ENCODE data around the gene SNAPIN. TPM values are rescaled to one million over a fixed set of nuclear protein-coding genes. Genes with fewer than 3 reads are reported as not detected.

Gene SNAPIN
- polyA plus RNA-seq, 3 donors, result 30.7 to 141 (median 135) TPM

GRCh38 chr1:153609585-153609907 is 49.0 kb upstream of the SNAPIN start:
- Histone ChIP-seq H4K20me1 (ENCODE audit: insufficient read depth, low read length) (no peaks in the 10 kb centered on the region), H3K9ac (ENCODE audit: insufficient read depth, low read length, poor library complexity, severe bottlenecking) (no peak overlapping the region), H3K27ac (ENCODE audit: low read depth in 1 of 2, low read length in 2 of 2) (no peak overlapping the region), H3K79me2 (ENCODE audit: insufficient read depth, low read length) (no peaks in the 10 kb centered on the region), H3K36me3 (replicated peaks in 1 of 2; ENCODE audit: control insufficient read depth in 1 of 2, insufficient read depth in 2 of 2, low read length in 2 of 2) (no peaks in the 10 kb centered on the region), H2AFZ (ENCODE audit: insufficient read depth, low read depth, low read length, poor library complexity, severe bottlenecking) (no peak overlapping the region), H3K4me3 (replicated peaks in 1 of 3; ENCODE audit: low read depth in 2 of 3, low read length in 3 of 3) (no peak overlapping the region), H3K9me3 (replicated peaks in 1 of 2; ENCODE audit: control insufficient read depth in 1 of 2, insufficient read depth in 1 of 2, low read length in 2 of 2) (no peaks in the 10 kb centered on the region), H3K4me1 (ENCODE audit: control insufficient read depth in 1 of 2, insufficient read depth in 2 of 2, low read length in 2 of 2) (peaks cover 19 to 27% of the 10 kb centered on the region in 2 donors), H3K4me2 (replicated peaks; ENCODE audit: extremely low read depth, low read length, poor library complexity, severe bottlenecking) (no peak overlapping the region), H3K27me3 (ENCODE audit: control insufficient read depth in 2 of 2, insufficient read depth in 2 of 2, low read length in 2 of 2) (no peaks in the 10 kb centered on the region)
- H3K4me1 Mint-ChIP-seq, result peaks cover 31% of the 10 kb centered on the region
- H3K27ac Mint-ChIP-seq, result peak overlapping the region in 3 of 7 donors; percentile 12 to 60 (median 52)
- no peaks in the 10 kb centered on the region for H3K36me3 Mint-ChIP-seq
- H3K4me3 Mint-ChIP-seq, result no peak overlapping the region
- 79% methylated on average over 3 of the region's 6 CpGs for WGBS (ENCODE audit: insufficient coverage)
- intact Hi-C loops (cut with micrococcal nuclease), result no loop called here
- DNase-seq, result no peak
- H3K27me3 Mint-ChIP-seq (ENCODE audit: low read depth in 3 of 3), result peaks cover 2 to 3% (median 2%) of the 10 kb centered on the region in 3 donors
- no peak for TF ChIP-seq CTCF (IDR thresholded peaks at IDR 0.05)
- H3K9me3 Mint-ChIP-seq, result peaks cover 0 to 6% (median 0%) of the 10 kb centered on the region in 7 donors

- H3K27ac ChIP-seq (ENCODE audit: low read depth in 1 of 2, low read length in 2 of 2), result no peak overlapping the region
- Mint-ChIP-seq H3K9me3 (peaks cover 0 to 4% (median 0%) of the 10 kb centered on the region in 7 donors), H3K27ac (peak overlapping the region in 4 of 7 donors; percentile 12 to 75 (median 42)), H3K36me3 (no peaks in the 10 kb centered on the region), H3K27me3 (ENCODE audit: low read depth in 3 of 3) (peaks cover 2 to 3% (median 2%) of the 10 kb centered on the region in 3 donors), H3K4me1 (peaks cover 31% of the 10 kb centered on the region), H3K4me3 (peak overlapping the region in 1 of 2 donors; percentile 30)
- no peak overlapping the region for H3K4me2 ChIP-seq (replicated peaks; ENCODE audit: extremely low read depth, low read length, poor library complexity, severe bottlenecking)
- no peaks in the 10 kb centered on the region for H4K20me1 ChIP-seq (ENCODE audit: insufficient read depth, low read length)
- no peaks in the 10 kb centered on the region for H3K9me3 ChIP-seq (replicated peaks in 1 of 2; ENCODE audit: control insufficient read depth in 1 of 2, insufficient read depth in 1 of 2, low read length in 2 of 2)
- no peaks in the 10 kb centered on the region for H3K79me2 ChIP-seq (ENCODE audit: insufficient read depth, low read length)
- no CpG with 5 or more reads among the region's 4 CpGs for WGBS (ENCODE audit: insufficient coverage)
- peak overlapping the region in 1 of 3 experiments; percentile 13 for H3K4me3 ChIP-seq (replicated peaks in 1 of 3; ENCODE audit: low read depth in 2 of 3, low read length in 3 of 3)
- no peaks in the 10 kb centered on the region for H3K36me3 ChIP-seq (replicated peaks in 1 of 2; ENCODE audit: control insufficient read depth in 1 of 2, insufficient read depth in 2 of 2, low read length in 2 of 2)
- intact Hi-C loops (cut with micrococcal nuclease), result no loop called here
- no peaks in the 10 kb centered on the region for H3K27me3 ChIP-seq (ENCODE audit: control insufficient read depth in 2 of 2, insufficient read depth in 2 of 2, low read length in 2 of 2)
- H2AFZ ChIP-seq (ENCODE audit: insufficient read depth, low read depth, low read length, poor library complexity, severe bottlenecking), result no peak overlapping the region
- H3K4me1 ChIP-seq (ENCODE audit: control insufficient read depth in 1 of 2, insufficient read depth in 2 of 2, low read length in 2 of 2), result peaks cover 19 to 27% of the 10 kb centered on the region in 2 donors
- no peak overlapping the region for H3K9ac ChIP-seq (ENCODE audit: insufficient read depth, low read length, poor library complexity, severe bottlenecking)
- no peak for TF ChIP-seq CTCF (IDR thresholded peaks at IDR 0.05)
- DNase-seq, result peak in 2 of 3 donors; percentile 40 to 59
Measured at GRCh38 chr1:153610334-153610733, 48.2 kb upstream of the SNAPIN start.
